ENCODE measurements around the gene SIM1.

DNA sequence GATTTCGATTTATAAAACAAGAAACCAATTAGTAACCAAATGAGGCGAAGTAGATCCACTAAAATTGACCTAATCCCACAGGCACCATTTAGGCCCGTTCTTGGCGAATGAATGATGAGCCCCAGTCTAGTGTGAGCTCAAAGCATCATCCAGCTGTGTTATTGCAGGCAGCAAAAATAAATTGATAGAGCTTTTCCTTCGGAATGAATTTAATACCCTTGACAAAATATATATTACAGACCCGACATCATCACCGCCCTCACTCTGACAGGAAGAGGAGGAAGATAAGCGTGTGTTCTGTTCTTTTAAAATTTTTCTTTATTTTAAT lies 7.8 kb downstream of the SIM1 start:
- TF ChIP-seq CTCF (IDR thresholded peaks at IDR 0.05; ENCODE audit: low read depth, low read length) (no peak), POLR2A (IDR thresholded peaks at IDR 0.05; ENCODE audit: extremely low read depth, insufficient read length) (no peak)
